ENCODE measurements around the gene MYLK4.

Gene MYLK4

GRCh38 chr6:2794171-2794730, 43.5 kb upstream of the MYLK4 start:
- no peak for TF ChIP-seq YY1 (IDR thresholded peaks at IDR 0.05; ENCODE audit: insufficient read depth, insufficient read length)
- TF ChIP-seq SUZ12 (IDR thresholded peaks at IDR 0.05; ENCODE audit: extremely low read depth, insufficient read depth, insufficient read length) = no peak
- no peak for TF ChIP-seq ZNF274 (IDR thresholded peaks at IDR 0.05; ENCODE audit: low read depth, low read length)
- Histone ChIP-seq H3K9me3 (ENCODE audit: insufficient read depth, low read length) (no peaks in the 10 kb centered on the region), H3K27me3 (ENCODE audit: insufficient read depth, insufficient read length) (no peaks in the 10 kb centered on the region), H3K4me1 (ENCODE audit: insufficient read depth, insufficient read length) (peaks cover 2% of the 10 kb centered on the region), H3K36me3 (ENCODE audit: insufficient read depth, insufficient read length, low read length) (no peaks in the 10 kb centered on the region), H3K9ac (ENCODE audit: insufficient read length, low read depth) (no peak overlapping the region), H3K4me3 (ENCODE audit: insufficient read length, low read depth) (no peak overlapping the region)
- no peak for DNase-seq (ENCODE audit: low read depth, low spot score)

- TF ChIP-seq SUZ12 (IDR thresholded peaks at IDR 0.05; ENCODE audit: extremely low read depth, insufficient read depth, insufficient read length) = no peak
- no peak for TF ChIP-seq YY1 (IDR thresholded peaks at IDR 0.05; ENCODE audit: insufficient read depth, insufficient read length)
- no peak for TF ChIP-seq ZNF274 (IDR thresholded peaks at IDR 0.05; ENCODE audit: low read depth, low read length)
- no peak overlapping the region for H3K4me3 ChIP-seq (ENCODE audit: insufficient read length, low read depth)
- no peak for DNase-seq (ENCODE audit: low read depth, low spot score)
- H3K9ac ChIP-seq (ENCODE audit: insufficient read length, low read depth) = no peak overlapping the region
- no peaks in the 10 kb centered on the region for H3K36me3 ChIP-seq (ENCODE audit: insufficient read depth, insufficient read length, low read length)
- no peaks in the 10 kb centered on the region for H3K27me3 ChIP-seq (ENCODE audit: insufficient read depth, insufficient read length)
- H3K4me1 ChIP-seq (ENCODE audit: insufficient read depth, insufficient read length) = peaks cover 2% of the 10 kb centered on the region
- H3K9me3 ChIP-seq (ENCODE audit: insufficient read depth, low read length) = no peaks in the 10 kb centered on the region
These were observed 42.9 kb upstream of the MYLK4 start for GRCh38 chr6:2793534-2794151.

- Histone ChIP-seq H3K9ac (ENCODE audit: insufficient read length, low read depth) (no peak overlapping the region), H3K27me3 (ENCODE audit: insufficient read depth, insufficient read length) (no peaks in the 10 kb centered on the region), H3K4me3 (ENCODE audit: insufficient read length, low read depth) (no peak overlapping the region), H3K9me3 (ENCODE audit: insufficient read depth, low read length) (no peaks in the 10 kb centered on the region), H3K4me1 (ENCODE audit: insufficient read depth, insufficient read length) (no peaks in the 10 kb centered on the region), H3K36me3 (ENCODE audit: insufficient read depth, insufficient read length, low read length) (peaks cover 5% of the 10 kb centered on the region)
- no peak for DNase-seq (ENCODE audit: low read depth, low spot score)
- TF ChIP-seq YY1 (IDR thresholded peaks at IDR 0.05; ENCODE audit: insufficient read depth, insufficient read length) (no peak), SUZ12 (IDR thresholded peaks at IDR 0.05; ENCODE audit: extremely low read depth, insufficient read depth, insufficient read length) (no peak), ZNF274 (IDR thresholded peaks at IDR 0.05; ENCODE audit: low read depth, low read length) (no peak)
These were observed 41.8 kb upstream of the MYLK4 start for GRCh38 chr6:2792330-2793110.

GRCh38 chr6:2791450-2791974, 40.8 kb upstream of the MYLK4 start:
- H3K4me3 ChIP-seq (ENCODE audit: insufficient read length, low read depth) = no peak overlapping the region
- H3K4me1 ChIP-seq (ENCODE audit: insufficient read depth, insufficient read length) = no peaks in the 10 kb centered on the region
- H3K27me3 ChIP-seq (ENCODE audit: insufficient read depth, insufficient read length) = no peaks in the 10 kb centered on the region
- no peaks in the 10 kb centered on the region for H3K9me3 ChIP-seq (ENCODE audit: insufficient read depth, low read length)
- TF ChIP-seq SUZ12 (IDR thresholded peaks at IDR 0.05; ENCODE audit: extremely low read depth, insufficient read depth, insufficient read length) (no peak), YY1 (IDR thresholded peaks at IDR 0.05; ENCODE audit: insufficient read depth, insufficient read length) (no peak), ZNF274 (IDR thresholded peaks at IDR 0.05; ENCODE audit: low read depth, low read length) (no peak)
- H3K36me3 ChIP-seq (ENCODE audit: insufficient read depth, insufficient read length, low read length) = peaks cover 5% of the 10 kb centered on the region
- no peak overlapping the region for H3K9ac ChIP-seq (ENCODE audit: insufficient read length, low read depth)
- DNase-seq (ENCODE audit: low read depth, low spot score) = no peak

GRCh38 chr6:2790588-2791449, 40.1 kb upstream of the MYLK4 start:
- Histone ChIP-seq H3K36me3 (ENCODE audit: insufficient read depth, insufficient read length, low read length) (peaks cover 8% of the 10 kb centered on the region), H3K4me3 (ENCODE audit: insufficient read length, low read depth) (no peak overlapping the region), H3K9ac (ENCODE audit: insufficient read length, low read depth) (no peak overlapping the region), H3K4me1 (ENCODE audit: insufficient read depth, insufficient read length) (no peaks in the 10 kb centered on the region), H3K27me3 (ENCODE audit: insufficient read depth, insufficient read length) (no peaks in the 10 kb centered on the region), H3K9me3 (ENCODE audit: insufficient read depth, low read length) (no peaks in the 10 kb centered on the region)
- DNase-seq (ENCODE audit: low read depth, low spot score) = peak; percentile 40
- TF ChIP-seq SUZ12 (IDR thresholded peaks at IDR 0.05; ENCODE audit: extremely low read depth, insufficient read depth, insufficient read length) (no peak), YY1 (IDR thresholded peaks at IDR 0.05; ENCODE audit: insufficient read depth, insufficient read length) (no peak), ZNF274 (IDR thresholded peaks at IDR 0.05; ENCODE audit: low read depth, low read length) (no peak)

GRCh38 chr6:2786269-2786668, 35.5 kb upstream of the MYLK4 start:
- no peaks in the 10 kb centered on the region for H3K4me1 ChIP-seq (ENCODE audit: insufficient read depth, insufficient read length)
- peaks cover 44% of the 10 kb centered on the region for H3K36me3 ChIP-seq (ENCODE audit: insufficient read depth, insufficient read length, low read length)
- no peaks in the 10 kb centered on the region for H3K27me3 ChIP-seq (ENCODE audit: insufficient read depth, insufficient read length)
- no peak for TF ChIP-seq YY1 (IDR thresholded peaks at IDR 0.05; ENCODE audit: insufficient read depth, insufficient read length)
- TF ChIP-seq SUZ12 (IDR thresholded peaks at IDR 0.05; ENCODE audit: extremely low read depth, insufficient read depth, insufficient read length) = no peak
- no peak for TF ChIP-seq ZNF274 (IDR thresholded peaks at IDR 0.05; ENCODE audit: low read depth, low read length)
- no peaks in the 10 kb centered on the region for H3K9me3 ChIP-seq (ENCODE audit: insufficient read depth, low read length)
- no peak overlapping the region for H3K4me3 ChIP-seq (ENCODE audit: insufficient read length, low read depth)
- DNase-seq (ENCODE audit: low read depth, low spot score) = no peak
- H3K9ac ChIP-seq (ENCODE audit: insufficient read length, low read depth) = no peak overlapping the region

All from NT2/D1 (cell line).